Nephron progenitor cell (in vitro differentiated cells): ENCODE data around the gene STK38.
"Not testable (repeated sequence)": the region's sequence is repeated elsewhere in the genome, so short reads cannot be mapped to it uniquely, and the experiment has no call there.

Experiments
- DNase-seq: peaks from one replicate; pipeline ENCODE4 v3.0.0; 2021
- H3K27ac Mint-ChIP-seq: 2 replicates; pipeline ENCODE4 v1.8.0; 2021; ENCODE audit warnings: mild to moderate bottlenecking, moderate library complexity, mixed read lengths
- H3K27me3 Mint-ChIP-seq: 2 replicates; pipeline ENCODE4 v1.8.0; 2021; ENCODE audit warnings: mild to moderate bottlenecking, low read depth, mixed read lengths; ENCODE audit not compliant: poor library complexity
- H3K36me3 Mint-ChIP-seq: 2 replicates; pipeline ENCODE4 v1.8.0; 2021; ENCODE audit warnings: low read depth, mixed read lengths
- H3K4me1 Mint-ChIP-seq: 2 replicates; pipeline ENCODE4 v1.8.0; 2021; ENCODE audit warnings: mixed read lengths
- H3K4me3 Mint-ChIP-seq: 2 replicates; pipeline ENCODE4 v1.8.0; 2021; ENCODE audit warnings: mild to moderate bottlenecking, moderate library complexity, mixed read lengths
- H3K9me3 Mint-ChIP-seq: 2 replicates; pipeline ENCODE4 v1.8.0; 2021; ENCODE audit warnings: mild to moderate bottlenecking, moderate library complexity, mixed read lengths
- TF ChIP-seq, protein P1 (sequence below): fragments of 200-600 bp; sonication (generic); IDR thresholded peaks from 2 replicates; pipeline ENCODE4 v1.5.0; 2021; ENCODE audit warnings: antibody characterized with exemption

Gene STK38

GRCh38 chr6:36488221-36488620 is 59.1 kb downstream of the STK38 start:
- peaks cover 61% of the 10 kb centered on the region for H3K36me3 Mint-ChIP-seq
- H3K27ac Mint-ChIP-seq, result no peak overlapping the region
- H3K4me1 Mint-ChIP-seq, result peaks cover 5% of the 10 kb centered on the region

GRCh38 chr6:36487698-36488097 is 59.6 kb downstream of the STK38 start:
- Mint-ChIP-seq H3K36me3 (peaks cover 60% of the 10 kb centered on the region), H3K27ac (no peak overlapping the region), H3K9me3 (no peaks in the 10 kb centered on the region), H3K4me3 (no peak overlapping the region), H3K27me3 (peaks cover 3% of the 10 kb centered on the region), H3K4me1 (peaks cover 5% of the 10 kb centered on the region)
- DNase-seq, result no peak
- TF ChIP-seq, protein P1, sequence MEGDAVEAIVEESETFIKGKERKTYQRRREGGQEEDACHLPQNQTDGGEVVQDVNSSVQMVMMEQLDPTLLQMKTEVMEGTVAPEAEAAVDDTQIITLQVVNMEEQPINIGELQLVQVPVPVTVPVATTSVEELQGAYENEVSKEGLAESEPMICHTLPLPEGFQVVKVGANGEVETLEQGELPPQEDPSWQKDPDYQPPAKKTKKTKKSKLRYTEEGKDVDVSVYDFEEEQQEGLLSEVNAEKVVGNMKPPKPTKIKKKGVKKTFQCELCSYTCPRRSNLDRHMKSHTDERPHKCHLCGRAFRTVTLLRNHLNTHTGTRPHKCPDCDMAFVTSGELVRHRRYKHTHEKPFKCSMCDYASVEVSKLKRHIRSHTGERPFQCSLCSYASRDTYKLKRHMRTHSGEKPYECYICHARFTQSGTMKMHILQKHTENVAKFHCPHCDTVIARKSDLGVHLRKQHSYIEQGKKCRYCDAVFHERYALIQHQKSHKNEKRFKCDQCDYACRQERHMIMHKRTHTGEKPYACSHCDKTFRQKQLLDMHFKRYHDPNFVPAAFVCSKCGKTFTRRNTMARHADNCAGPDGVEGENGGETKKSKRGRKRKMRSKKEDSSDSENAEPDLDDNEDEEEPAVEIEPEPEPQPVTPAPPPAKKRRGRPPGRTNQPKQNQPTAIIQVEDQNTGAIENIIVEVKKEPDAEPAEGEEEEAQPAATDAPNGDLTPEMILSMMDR, result no peak

More at GRCh38 chr6:36488221-36488620, 59.1 kb downstream of the STK38 start:
- Mint-ChIP-seq H3K4me3 (no peak overlapping the region), H3K27me3 (peaks cover 3% of the 10 kb centered on the region), H3K9me3 (no peaks in the 10 kb centered on the region)
- TF ChIP-seq, protein P1, result no peak
- no peak for DNase-seq

DNA sequence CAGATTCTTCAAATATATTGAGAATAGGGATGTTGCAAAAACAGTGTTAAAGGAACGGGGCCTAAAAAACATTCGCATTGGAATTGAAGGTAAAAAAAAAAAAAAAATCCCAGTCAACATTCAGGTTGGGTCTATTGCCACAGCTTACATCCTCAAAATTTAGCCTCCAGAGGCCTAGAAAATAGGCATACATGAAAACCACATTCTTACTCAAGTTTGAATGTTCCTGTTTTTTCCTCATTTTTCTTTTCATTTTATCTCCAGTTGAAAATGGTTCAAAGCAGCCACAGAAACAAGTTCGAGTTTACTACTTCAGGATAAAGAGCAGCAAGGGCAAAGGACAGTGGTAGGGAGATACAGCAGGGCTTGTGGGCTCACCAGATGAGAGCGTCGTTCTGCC is 62.5 kb downstream of the STK38 start:
- no peak for DNase-seq
- Mint-ChIP-seq H3K4me1 (no peaks in the 10 kb centered on the region), H3K36me3 (peaks cover 64% of the 10 kb centered on the region), H3K4me3 (no peak overlapping the region), H3K27ac (peak overlapping the region; percentile 90), H3K27me3 (no peaks in the 10 kb centered on the region), H3K9me3 (no peaks in the 10 kb centered on the region)
- TF ChIP-seq, protein P1, result no peak

- not testable (repeated sequence) for H3K27me3 Mint-ChIP-seq, H3K4me1 Mint-ChIP-seq, DNase-seq, H3K9me3 Mint-ChIP-seq, H3K27ac Mint-ChIP-seq, H3K4me3 Mint-ChIP-seq
- H3K36me3 Mint-ChIP-seq, result peaks cover 70% of the 10 kb centered on the region
These were observed 64.0 kb downstream of the STK38 start for GRCh38 chr6:36483326-36483725.

DNA sequence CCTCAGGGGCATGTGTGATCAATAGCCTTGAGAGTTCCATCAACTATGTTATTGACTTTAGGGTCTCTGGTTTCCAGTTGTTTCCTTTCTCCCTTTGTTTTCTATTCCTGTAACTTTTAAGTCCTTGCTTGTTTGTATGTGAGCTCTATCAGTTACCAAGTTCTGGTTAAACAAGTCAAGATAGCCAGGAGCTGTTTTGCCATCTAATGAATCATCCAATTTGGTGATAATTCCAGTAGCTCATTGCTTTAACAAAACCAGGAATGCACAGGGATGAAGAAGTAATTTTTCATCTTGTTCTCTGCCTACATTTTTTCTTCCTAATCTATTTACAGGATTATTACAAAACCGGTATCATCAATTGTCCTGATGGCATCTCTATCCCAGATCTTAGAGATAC is 68.0 kb downstream of the STK38 start:
- H3K27ac Mint-ChIP-seq, result no peak overlapping the region
- no peaks in the 10 kb centered on the region for H3K9me3 Mint-ChIP-seq
- TF ChIP-seq, protein P1, result no peak
- H3K36me3 Mint-ChIP-seq, result peaks cover 66% of the 10 kb centered on the region
- no peak overlapping the region for H3K4me3 Mint-ChIP-seq
- H3K4me1 Mint-ChIP-seq, result no peaks in the 10 kb centered on the region
- peaks cover 4% of the 10 kb centered on the region for H3K27me3 Mint-ChIP-seq
- DNase-seq, result no peak

GRCh38 chr6:36478051-36478526 is 69.2 kb downstream of the STK38 start:
- no peaks in the 10 kb centered on the region for H3K9me3 Mint-ChIP-seq
- peaks cover 65% of the 10 kb centered on the region for H3K36me3 Mint-ChIP-seq
- no peak for DNase-seq
- peaks cover 4% of the 10 kb centered on the region for H3K27me3 Mint-ChIP-seq
- no peak overlapping the region for H3K27ac Mint-ChIP-seq
- H3K4me3 Mint-ChIP-seq, result no peak overlapping the region
- TF ChIP-seq, protein P1, result no peak
- H3K4me1 Mint-ChIP-seq, result no peaks in the 10 kb centered on the region
